ENCODE measurements around the gene KLRK1.

DNA sequence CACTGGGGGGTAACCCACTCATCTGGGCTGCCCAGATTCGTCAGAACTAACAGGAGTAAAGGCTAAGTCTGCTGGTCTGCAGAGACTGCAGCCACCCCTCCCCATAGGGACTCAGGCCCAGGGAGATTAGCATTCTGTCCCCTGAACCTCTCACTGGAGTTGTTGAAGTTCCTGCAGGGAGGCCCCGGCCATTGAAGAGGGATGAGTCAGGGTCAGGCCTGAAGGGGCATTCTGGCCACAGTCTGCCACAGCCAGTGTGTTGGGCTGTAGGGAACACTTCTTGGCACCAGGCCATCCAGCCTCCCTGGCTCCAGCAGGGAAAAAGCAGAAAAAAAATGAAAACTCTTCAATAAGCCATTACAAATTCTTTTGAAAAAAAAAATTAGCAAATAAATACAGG is 35.3 kb downstream of the KLRK1 start:
- TF ChIP-seq, protein P1, sequence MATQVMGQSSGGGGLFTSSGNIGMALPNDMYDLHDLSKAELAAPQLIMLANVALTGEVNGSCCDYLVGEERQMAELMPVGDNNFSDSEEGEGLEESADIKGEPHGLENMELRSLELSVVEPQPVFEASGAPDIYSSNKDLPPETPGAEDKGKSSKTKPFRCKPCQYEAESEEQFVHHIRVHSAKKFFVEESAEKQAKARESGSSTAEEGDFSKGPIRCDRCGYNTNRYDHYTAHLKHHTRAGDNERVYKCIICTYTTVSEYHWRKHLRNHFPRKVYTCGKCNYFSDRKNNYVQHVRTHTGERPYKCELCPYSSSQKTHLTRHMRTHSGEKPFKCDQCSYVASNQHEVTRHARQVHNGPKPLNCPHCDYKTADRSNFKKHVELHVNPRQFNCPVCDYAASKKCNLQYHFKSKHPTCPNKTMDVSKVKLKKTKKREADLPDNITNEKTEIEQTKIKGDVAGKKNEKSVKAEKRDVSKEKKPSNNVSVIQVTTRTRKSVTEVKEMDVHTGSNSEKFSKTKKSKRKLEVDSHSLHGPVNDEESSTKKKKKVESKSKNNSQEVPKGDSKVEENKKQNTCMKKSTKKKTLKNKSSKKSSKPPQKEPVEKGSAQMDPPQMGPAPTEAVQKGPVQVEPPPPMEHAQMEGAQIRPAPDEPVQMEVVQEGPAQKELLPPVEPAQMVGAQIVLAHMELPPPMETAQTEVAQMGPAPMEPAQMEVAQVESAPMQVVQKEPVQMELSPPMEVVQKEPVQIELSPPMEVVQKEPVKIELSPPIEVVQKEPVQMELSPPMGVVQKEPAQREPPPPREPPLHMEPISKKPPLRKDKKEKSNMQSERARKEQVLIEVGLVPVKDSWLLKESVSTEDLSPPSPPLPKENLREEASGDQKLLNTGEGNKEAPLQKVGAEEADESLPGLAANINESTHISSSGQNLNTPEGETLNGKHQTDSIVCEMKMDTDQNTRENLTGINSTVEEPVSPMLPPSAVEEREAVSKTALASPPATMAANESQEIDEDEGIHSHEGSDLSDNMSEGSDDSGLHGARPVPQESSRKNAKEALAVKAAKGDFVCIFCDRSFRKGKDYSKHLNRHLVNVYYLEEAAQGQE (IDR thresholded peaks at IDR 0.05; ENCODE audit: borderline replicate concordance): no peak
- TF ChIP-seq, protein P2, sequence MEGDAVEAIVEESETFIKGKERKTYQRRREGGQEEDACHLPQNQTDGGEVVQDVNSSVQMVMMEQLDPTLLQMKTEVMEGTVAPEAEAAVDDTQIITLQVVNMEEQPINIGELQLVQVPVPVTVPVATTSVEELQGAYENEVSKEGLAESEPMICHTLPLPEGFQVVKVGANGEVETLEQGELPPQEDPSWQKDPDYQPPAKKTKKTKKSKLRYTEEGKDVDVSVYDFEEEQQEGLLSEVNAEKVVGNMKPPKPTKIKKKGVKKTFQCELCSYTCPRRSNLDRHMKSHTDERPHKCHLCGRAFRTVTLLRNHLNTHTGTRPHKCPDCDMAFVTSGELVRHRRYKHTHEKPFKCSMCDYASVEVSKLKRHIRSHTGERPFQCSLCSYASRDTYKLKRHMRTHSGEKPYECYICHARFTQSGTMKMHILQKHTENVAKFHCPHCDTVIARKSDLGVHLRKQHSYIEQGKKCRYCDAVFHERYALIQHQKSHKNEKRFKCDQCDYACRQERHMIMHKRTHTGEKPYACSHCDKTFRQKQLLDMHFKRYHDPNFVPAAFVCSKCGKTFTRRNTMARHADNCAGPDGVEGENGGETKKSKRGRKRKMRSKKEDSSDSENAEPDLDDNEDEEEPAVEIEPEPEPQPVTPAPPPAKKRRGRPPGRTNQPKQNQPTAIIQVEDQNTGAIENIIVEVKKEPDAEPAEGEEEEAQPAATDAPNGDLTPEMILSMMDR (IDR thresholded peaks at IDR 0.05; ENCODE audit: poor library complexity, severe bottlenecking): no peak
- TF ChIP-seq EP300 (conservative IDR thresholded peaks at IDR 0.05; ENCODE audit: poor library complexity, severe bottlenecking) (no peak), EZH2 (IDR thresholded peaks at IDR 0.05; ENCODE audit: borderline replicate concordance, insufficient read depth, low read length, poor library complexity, severe bottlenecking) (no peak), SMC3 (conservative IDR thresholded peaks at IDR 0.05; ENCODE audit: poor library complexity) (no peak), RAD21 (conservative IDR thresholded peaks at IDR 0.05) (no peak), TAF1 (IDR thresholded peaks at IDR 0.05; ENCODE audit: low read depth) (no peak), MXI1 (conservative IDR thresholded peaks at IDR 0.05; ENCODE audit: poor library complexity, severe bottlenecking) (no peak), POLR2AphosphoS5 (IDR thresholded peaks at IDR 0.05) (no peak)

All from neural cell (in vitro differentiated cells).